NT2/D1 (cell line): ENCODE measurements around the gene EEFSEC.

ENCODE experiments used
- DNase-seq: peaks from one replicate; pipeline ENCODE4 v3.0.0-alpha.2; 2011; ENCODE audit warnings: low read depth, low spot score
- H3K27me3 ChIP-seq: 2 replicates; pipeline ENCODE4 v1.6.0; 2011; ENCODE audit warnings: mild to moderate bottlenecking; ENCODE audit not compliant: insufficient read length, insufficient read depth
- H3K36me3 ChIP-seq: 2 replicates; pipeline ENCODE4 v1.6.1; 2011; ENCODE audit warnings: mild to moderate bottlenecking, low read length, mixed read lengths; ENCODE audit not compliant: insufficient read depth, insufficient read length
- H3K4me1 ChIP-seq: 2 replicates; pipeline ENCODE4 v1.5.1; 2011; ENCODE audit not compliant: insufficient read depth, insufficient read length
- H3K4me3 ChIP-seq: 2 replicates; pipeline ENCODE4 v1.5.1; 2011; ENCODE audit warnings: low read depth; ENCODE audit not compliant: insufficient read length
- H3K9ac ChIP-seq: 2 replicates; pipeline ENCODE4 v1.6.0; 2011; ENCODE audit warnings: low read depth; ENCODE audit not compliant: insufficient read length
- H3K9me3 ChIP-seq: 2 replicates; pipeline ENCODE4 v1.5.1; 2011; ENCODE audit warnings: mild to moderate bottlenecking, low read length; ENCODE audit not compliant: insufficient read depth
- SUZ12 ChIP-seq: IDR thresholded peaks from 2 replicates; pipeline ENCODE4 v1.6.1; 2011; ENCODE audit not compliant: insufficient read length, insufficient read depth; ENCODE audit errors: extremely low read depth
- YY1 ChIP-seq: IDR thresholded peaks from 2 replicates; pipeline ENCODE4 v1.6.1; 2011; ENCODE audit not compliant: insufficient read length, insufficient read depth
- ZNF274 ChIP-seq: IDR thresholded peaks from 2 replicates; pipeline ENCODE4 v1.6.1; 2011; ENCODE audit warnings: mild to moderate bottlenecking, low read depth, low read length

Gene EEFSEC

DNA sequence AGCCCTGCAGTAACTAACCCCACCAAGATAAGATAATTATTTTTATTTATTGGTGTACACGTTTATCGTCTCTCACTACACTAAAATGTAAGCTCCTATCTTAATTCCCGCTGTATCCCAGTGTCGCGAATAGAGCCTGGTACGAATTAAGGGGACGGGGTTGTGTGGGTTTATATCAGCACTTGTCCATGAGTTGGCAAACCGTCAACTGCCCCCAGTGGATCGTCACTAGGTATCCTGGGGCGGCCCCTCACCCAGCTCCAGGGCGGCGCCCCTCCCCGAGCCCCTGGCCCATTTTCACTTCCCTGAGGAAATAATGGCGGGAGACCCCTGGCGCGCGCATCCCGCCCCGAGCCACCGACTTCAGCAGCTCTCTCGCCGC, 30.1 kb upstream of the EEFSEC start:
- H3K9ac ChIP-seq = peak overlapping the region; percentile 100
- H3K36me3 ChIP-seq = peaks cover 40% of the 10 kb centered on the region
- no peaks in the 10 kb centered on the region for H3K27me3 ChIP-seq
- TF ChIP-seq ZNF274 (no peak), YY1 (peak; percentile 3)
- no peak for DNase-seq
- no peaks in the 10 kb centered on the region for H3K9me3 ChIP-seq
- H3K4me3 ChIP-seq = peak overlapping the region; percentile 99
- peaks cover 2% of the 10 kb centered on the region for H3K4me1 ChIP-seq

- peak within 1 kb of the TSS; percentile 100 for H3K9ac ChIP-seq
- H3K4me1 ChIP-seq = peaks cover 2% of the 10 kb centered on the region
- peak within 1 kb of the TSS; percentile 99 for H3K4me3 ChIP-seq
- peak; percentile 98 for DNase-seq
- peaks cover 34% of the 10 kb centered on the region for H3K36me3 ChIP-seq
- TF ChIP-seq ZNF274 (no peak), SUZ12 (no peak), YY1 (no peak)
- H3K27me3 ChIP-seq = no peaks in the 10 kb centered on the region
- H3K9me3 ChIP-seq = no peaks in the 10 kb centered on the region
Measured at GRCh38 chr3:128123538-128124368, 29.5 kb upstream of the EEFSEC start, which contains the start of gene RUVBL1. RUVBL1 (minus strand) TSS chr3:128123812; CDS start chr3:128123724, 88 bp downstream.

- H3K9ac ChIP-seq = no peak overlapping the region
- H3K27me3 ChIP-seq = no peaks in the 10 kb centered on the region
- peaks cover 2% of the 10 kb centered on the region for H3K4me1 ChIP-seq
- H3K4me3 ChIP-seq = no peak overlapping the region
- TF ChIP-seq SUZ12 (no peak), ZNF274 (no peak), YY1 (no peak)
- DNase-seq = no peak
- peaks cover 5% of the 10 kb centered on the region; the same call in 1 of the 2 replicates for H3K9me3 ChIP-seq
- peaks cover 6% of the 10 kb centered on the region for H3K36me3 ChIP-seq
Measured at GRCh38 chr3:128127236-128127635, 26.0 kb upstream of the EEFSEC start.

DNA sequence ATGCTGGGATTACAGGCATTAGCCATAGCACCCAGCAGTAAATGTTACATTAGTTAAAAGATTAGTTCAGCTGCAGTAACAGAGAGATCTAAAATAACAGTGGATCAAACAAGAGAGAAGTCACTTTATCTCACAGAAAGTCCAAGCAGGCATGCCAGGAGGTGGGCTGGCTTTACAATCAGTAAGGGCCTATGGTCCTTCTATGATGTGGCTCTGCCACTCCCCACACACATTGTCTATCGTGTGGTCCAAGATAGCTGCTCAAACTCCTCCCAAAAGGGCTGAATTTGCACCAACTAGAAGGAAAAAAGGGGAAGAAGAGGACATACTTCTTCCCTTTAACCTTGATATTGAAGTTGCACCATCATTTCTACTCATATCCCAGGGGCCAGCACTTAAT, 25.0 kb upstream of the EEFSEC start:
- peaks cover 7% of the 10 kb centered on the region; the same call in 1 of the 2 replicates for H3K9me3 ChIP-seq
- H3K4me1 ChIP-seq = no peaks in the 10 kb centered on the region
- H3K4me3 ChIP-seq = no peak overlapping the region
- H3K9ac ChIP-seq = no peak overlapping the region
- H3K27me3 ChIP-seq = no peaks in the 10 kb centered on the region
- TF ChIP-seq ZNF274 = no peak
- TF ChIP-seq SUZ12 = no peak
- no peak for TF ChIP-seq YY1
- no peak for DNase-seq
- H3K36me3 ChIP-seq = no peaks in the 10 kb centered on the region

DNA sequence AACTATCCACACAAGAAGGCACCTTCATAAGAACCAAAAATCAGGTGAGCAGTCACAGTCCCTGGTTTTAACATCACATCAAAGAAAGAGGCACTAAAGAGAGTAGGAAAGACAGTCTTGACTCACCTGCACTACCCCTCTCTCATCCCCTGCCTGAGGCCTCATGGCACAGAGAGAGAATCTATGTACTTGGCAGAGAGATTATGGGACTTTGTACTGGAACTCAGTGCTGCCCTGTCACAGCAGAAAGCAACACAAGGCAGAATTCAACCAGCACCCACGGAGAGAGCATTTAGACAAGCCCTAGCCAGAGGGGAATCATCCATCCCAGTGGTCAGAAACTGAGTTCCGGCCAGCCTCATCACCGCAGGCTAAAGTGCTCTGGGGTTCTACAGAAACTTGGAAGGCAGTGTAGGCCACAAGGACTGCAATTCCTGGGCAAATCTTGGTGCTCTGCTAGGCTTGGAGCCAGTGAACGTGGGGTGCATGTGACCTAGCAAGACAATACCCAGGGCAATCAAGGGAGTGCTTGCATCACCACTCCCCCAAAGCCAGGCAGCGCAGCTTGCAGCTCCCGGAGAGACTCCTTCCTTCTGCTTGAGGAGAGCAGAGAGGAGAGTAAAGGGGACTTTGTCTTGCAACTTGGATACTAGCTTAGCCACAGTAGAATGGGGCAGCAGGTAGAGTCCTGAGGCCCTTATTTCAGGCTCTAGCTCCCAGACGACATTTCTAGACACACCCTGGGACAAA, 21.2 kb upstream of the EEFSEC start:
- DNase-seq = no peak
- no peaks in the 10 kb centered on the region for H3K36me3 ChIP-seq
- no peaks in the 10 kb centered on the region for H3K27me3 ChIP-seq
- no peaks in the 10 kb centered on the region for H3K4me1 ChIP-seq
- H3K9me3 ChIP-seq = peaks cover 7% of the 10 kb centered on the region; the same call in 1 of the 2 replicates
- TF ChIP-seq YY1 (no peak), SUZ12 (no peak), ZNF274 (no peak)
- H3K4me3 ChIP-seq = no peak overlapping the region
- no peak overlapping the region for H3K9ac ChIP-seq

DNA sequence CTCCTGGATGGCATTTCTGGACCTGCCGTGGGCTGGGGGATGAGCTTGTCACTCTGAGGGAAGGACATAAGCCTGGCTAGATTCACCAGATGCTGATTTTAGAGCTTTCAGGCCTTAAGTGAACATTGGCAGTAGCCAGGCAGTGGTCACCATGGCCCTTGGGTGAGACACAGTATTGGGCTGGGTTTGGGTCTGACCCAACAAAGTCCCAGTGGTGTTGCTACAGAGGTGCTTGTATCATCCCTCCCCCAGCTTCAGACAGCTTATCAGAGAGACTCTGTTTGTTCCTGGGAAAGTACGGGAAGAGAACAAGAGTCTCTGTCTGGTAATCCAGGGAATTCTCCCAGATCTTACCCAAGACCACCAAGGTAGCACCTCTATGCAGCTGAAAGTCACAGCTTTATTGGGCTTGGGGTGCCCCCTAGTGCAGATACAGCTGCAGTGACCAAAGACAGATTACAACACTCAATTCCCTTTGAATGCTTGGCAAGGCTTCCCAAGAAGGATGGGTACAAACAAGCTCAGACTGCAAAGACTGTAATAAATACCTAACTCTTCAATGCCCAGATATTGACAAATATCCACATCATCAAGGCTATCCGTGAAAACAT, 19.9 kb upstream of the EEFSEC start:
- Histone ChIP-seq H3K4me3 (no peak overlapping the region), H3K9ac (no peak overlapping the region), H3K36me3 (no peaks in the 10 kb centered on the region), H3K27me3 (no peaks in the 10 kb centered on the region), H3K9me3 (peaks cover 7% of the 10 kb centered on the region; the same call in 1 of the 2 replicates), H3K4me1 (no peaks in the 10 kb centered on the region)
- no peak for TF ChIP-seq YY1
- DNase-seq = peak; percentile 35

DNA sequence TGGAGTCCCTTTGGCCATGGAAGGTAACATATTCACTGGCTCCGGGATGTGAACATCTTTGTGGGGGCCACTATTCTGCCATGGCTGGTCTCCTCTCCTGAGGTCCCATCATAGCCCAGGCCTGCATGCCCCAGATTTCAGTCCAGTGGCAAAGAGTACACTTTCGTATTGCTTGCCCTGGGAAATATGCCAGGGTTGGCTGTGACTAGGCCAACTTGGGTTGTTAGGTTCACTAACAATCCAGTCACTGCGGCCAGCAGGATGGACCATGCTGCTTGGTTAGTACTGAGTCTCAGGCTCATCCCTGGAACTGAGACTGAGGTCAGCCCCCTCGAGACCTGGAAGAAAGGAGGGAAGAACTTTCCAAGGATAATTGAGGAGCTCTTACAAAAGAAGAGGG, 9.8 kb upstream of the EEFSEC start:
- Histone ChIP-seq H3K4me1 (no peaks in the 10 kb centered on the region), H3K4me3 (no peak overlapping the region), H3K9ac (no peak overlapping the region), H3K9me3 (no peaks in the 10 kb centered on the region), H3K27me3 (no peaks in the 10 kb centered on the region), H3K36me3 (peaks cover 6% of the 10 kb centered on the region)
- no peak for DNase-seq
- TF ChIP-seq SUZ12 = no peak
- no peak for TF ChIP-seq YY1
- no peak for TF ChIP-seq ZNF274
